GM12865 (cell line): Measurements from ENCODE around the gene ALG2.
A peak's percentile ranks its signal among the peaks of the same experiment; 100 is the strongest.
"Not testable (repeated sequence)": the region's sequence is repeated elsewhere in the genome, so short reads cannot be mapped to it uniquely, and the experiment has no call there.

Experiments
- DNase-seq: peaks from one replicate; pipeline ENCODE4 v3.0.0; 2010; ENCODE audit warnings: low read depth
- H3K4me3 ChIP-seq: 2 replicates; pipeline ENCODE4 v1.5.1; 2011; ENCODE audit warnings: mild to moderate bottlenecking, low read depth, low read length, control low read depth
- TF ChIP-seq, protein P1 (sequence below): IDR thresholded peaks from 2 replicates; pipeline ENCODE4 v1.5.1; 2011; ENCODE audit warnings: low read length, control low read depth, low read depth, inconsistent platforms; ENCODE audit not compliant: insufficient read depth; ENCODE audit errors: missing control alignments

ALG2 gene

DNA sequence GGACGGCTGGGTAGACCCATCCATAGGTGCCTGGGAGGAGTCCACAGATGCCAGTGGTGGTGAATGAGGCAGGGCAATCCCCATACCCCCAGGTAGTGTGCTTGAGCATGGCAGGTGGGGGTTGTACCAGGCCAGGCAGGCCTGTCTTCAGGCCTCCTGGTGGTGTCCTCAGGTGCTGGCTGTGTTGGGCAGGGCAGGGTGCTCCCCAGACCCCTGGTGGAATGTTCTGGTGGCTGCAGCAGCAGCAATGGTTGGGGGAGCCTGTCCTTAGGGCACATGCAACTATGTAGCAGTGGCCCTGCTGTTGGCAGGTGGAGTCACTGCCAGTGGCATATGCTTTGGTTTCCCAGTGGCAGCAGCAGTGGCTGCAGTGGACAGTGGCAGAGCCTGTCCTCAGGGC, 10.0 kb downstream of the ALG2 start:
- no peak overlapping the region for H3K4me3 ChIP-seq
- TF ChIP-seq, protein P1, sequence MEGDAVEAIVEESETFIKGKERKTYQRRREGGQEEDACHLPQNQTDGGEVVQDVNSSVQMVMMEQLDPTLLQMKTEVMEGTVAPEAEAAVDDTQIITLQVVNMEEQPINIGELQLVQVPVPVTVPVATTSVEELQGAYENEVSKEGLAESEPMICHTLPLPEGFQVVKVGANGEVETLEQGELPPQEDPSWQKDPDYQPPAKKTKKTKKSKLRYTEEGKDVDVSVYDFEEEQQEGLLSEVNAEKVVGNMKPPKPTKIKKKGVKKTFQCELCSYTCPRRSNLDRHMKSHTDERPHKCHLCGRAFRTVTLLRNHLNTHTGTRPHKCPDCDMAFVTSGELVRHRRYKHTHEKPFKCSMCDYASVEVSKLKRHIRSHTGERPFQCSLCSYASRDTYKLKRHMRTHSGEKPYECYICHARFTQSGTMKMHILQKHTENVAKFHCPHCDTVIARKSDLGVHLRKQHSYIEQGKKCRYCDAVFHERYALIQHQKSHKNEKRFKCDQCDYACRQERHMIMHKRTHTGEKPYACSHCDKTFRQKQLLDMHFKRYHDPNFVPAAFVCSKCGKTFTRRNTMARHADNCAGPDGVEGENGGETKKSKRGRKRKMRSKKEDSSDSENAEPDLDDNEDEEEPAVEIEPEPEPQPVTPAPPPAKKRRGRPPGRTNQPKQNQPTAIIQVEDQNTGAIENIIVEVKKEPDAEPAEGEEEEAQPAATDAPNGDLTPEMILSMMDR: peak; percentile 20
- peak; percentile 29 for DNase-seq

DNA sequence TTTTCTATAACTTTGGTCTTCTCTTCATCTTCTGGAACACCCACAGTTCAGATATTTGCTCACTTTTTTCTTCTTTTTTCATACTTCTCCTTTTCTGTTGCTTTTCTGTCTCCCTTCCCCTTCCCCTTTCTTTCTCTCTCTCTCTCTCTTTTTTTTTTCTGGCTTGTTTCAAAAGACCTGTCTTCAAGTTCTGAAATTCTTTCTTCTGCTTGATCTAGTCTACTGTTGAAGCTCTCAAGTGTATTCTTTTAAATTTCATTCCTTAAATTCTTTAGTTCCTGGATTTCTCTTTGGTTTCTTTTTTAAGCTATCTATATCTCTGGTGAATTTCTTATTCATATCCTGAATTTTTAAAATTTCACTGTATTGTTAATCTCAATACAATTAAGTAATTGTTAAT, 11.2 kb downstream of the ALG2 start:
- no peak overlapping the region for H3K4me3 ChIP-seq
- TF ChIP-seq, protein P1: no peak
- DNase-seq: no peak

DNA sequence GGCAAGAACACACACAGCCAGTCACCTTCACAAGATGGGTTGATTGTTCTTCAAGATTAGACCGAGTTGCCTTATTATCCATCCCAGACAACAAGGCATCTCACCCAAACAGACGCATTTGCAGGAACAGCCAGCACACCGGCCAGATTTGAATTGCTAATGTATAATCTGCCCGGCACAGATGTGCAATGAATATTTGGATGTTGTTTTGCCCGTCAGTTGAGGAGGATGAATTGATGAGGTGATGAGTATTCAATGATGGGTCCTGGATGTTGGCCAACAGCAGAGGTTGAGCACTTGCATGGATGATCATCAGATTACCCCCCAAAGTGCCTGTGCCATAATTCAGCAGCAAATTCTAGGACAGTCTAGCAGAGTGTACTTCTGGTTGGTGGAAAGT, 20.1 kb downstream of the ALG2 start:
- TF ChIP-seq, protein P1: no peak
- H3K4me3 ChIP-seq: no peak overlapping the region

DNA sequence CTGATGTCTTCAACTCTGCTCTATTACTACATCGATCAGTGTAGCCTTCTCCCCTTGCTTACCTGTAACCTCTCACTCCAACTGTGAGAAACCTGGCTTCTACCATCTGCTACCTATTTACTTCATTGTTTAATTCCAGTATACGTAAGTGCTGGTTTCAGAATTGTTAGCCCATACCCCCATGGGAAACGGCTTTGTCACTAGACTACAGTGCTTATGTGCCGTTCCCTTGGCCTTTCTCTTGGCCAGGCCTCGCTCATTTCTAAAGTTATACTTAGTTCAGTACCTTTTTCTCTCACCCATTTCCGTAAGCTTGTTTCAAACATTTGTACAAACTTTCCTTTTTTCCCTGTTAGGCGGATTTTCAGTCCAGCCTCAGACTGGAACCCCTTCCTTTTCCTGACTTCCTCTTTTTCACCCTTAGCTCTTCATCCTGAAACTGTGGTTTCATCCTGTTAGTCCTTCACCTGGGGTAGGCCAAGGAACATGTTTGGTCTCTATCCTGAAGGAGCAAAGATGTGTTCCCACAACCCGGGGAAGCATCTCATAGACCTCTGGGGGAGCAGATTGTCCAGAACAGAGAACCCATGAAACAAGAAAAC, 21.7 kb downstream of the ALG2 start:
- TF ChIP-seq, protein P1: no peak
- peak; percentile 74 for DNase-seq
- H3K4me3 ChIP-seq: no peak overlapping the region

More for the DNA sequence above, 20.1 kb downstream of the ALG2 start:
- no peak for DNase-seq

DNA sequence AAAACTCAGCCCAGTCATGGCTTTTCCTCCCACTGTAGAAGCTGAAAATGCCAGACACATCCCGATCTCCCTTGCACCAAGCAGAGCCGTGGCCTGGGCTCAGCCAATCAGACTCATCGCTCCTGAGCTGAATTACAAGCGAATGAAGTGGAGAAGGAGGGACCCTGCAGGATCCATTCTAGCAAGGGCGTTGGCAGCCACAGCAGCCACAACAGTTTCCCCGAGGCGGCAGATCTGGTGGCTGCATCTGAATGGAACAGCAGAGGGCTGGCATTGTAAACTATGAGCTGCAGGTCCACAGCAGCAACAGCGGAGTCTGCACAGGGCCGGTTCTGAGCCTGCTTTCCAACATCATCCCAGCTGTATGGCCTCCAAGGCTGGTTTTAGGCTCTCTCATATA, 23.8 kb downstream of the ALG2 start:
- H3K4me3 ChIP-seq: no peak overlapping the region
- TF ChIP-seq, protein P1: no peak
- no peak for DNase-seq

DNA sequence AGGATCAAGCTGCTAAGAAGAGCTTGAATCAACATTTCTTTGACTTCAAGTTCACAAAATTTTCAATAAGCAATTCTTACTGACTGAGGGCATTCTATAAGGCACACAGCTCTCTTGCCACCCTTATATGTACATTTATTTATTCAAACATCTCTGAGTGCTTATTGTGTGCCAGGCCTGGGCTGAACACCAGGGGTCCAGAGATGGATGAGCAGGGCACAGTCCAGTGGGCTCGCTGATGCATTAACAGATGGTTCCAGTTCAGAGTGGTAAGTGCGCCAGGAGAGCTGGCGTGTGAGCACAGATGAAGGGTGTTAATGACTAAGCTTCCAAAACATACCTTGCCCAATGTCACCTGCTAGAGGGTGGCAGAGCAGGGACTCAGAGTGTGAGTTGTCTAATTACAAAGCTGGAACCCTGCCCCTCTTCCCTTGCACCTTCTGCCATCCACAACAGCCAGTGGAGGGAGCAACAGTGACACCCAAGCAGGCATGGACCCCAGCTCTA, 24.6 kb downstream of the ALG2 start:
- no peak for DNase-seq
- TF ChIP-seq, protein P1: no peak
- H3K4me3 ChIP-seq: no peak overlapping the region

DNA sequence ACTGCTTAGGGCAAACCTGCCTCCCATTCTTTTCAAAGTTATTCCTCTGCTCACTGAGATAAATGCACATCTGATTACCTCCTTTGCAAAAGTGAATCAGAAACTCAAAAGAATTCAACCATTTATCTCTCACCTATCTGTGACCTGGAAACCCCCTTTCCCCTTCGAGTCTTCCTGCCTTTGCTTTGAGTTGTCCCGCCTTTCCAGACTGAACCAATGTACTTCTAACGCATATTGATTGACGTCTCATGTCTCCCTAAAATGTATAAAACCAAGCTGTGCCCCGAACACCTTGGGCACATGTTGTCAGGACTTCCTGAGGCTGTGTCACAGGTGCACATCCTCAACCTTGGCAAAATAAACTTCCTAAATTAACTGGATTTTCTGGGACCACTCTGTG, 25.3 kb downstream of the ALG2 start:
- peak; percentile 79 for DNase-seq
- not testable (repeated sequence) for H3K4me3 ChIP-seq
